ENCODE data around the gene C2orf49.

The C2orf49 gene

GRCh38 chr2:105361102-105361889 is 24.0 kb downstream of the C2orf49 start:
- Histone ChIP-seq H2AFZ (ENCODE audit: low read length) (no peak overlapping the region), H3K4me2 (ENCODE audit: low read depth, low read length) (no peak overlapping the region), H3K79me2 (ENCODE audit: low read length) (no peaks in the 10 kb centered on the region), H3K4me1 (ENCODE audit: low read length) (no peaks in the 10 kb centered on the region), H3K36me3 (replicated peaks; ENCODE audit: insufficient read depth, low read length) (no peaks in the 10 kb centered on the region; the same call in 1 of the 2 replicates), H3K9me3 (replicated peaks; ENCODE audit: insufficient read depth, low read length) (no peaks in the 10 kb centered on the region), H3K9me2 (replicated peaks; ENCODE audit: insufficient read depth, low read length) (no peaks in the 10 kb centered on the region), H3K4me3 (ENCODE audit: low read length) (no peak overlapping the region), H3K9ac (ENCODE audit: low read length) (no peak overlapping the region), H3K27ac (ENCODE audit: low read length) (no peak overlapping the region), H3K27me3 (replicated peaks; ENCODE audit: insufficient read depth, low read length) (no peaks in the 10 kb centered on the region), H3F3A (ENCODE audit: insufficient read depth, low read length) (no peaks in the 10 kb centered on the region), H4K20me1 (ENCODE audit: insufficient read depth, low read length) (no peaks in the 10 kb centered on the region)
- no peak for TF ChIP-seq EZH2phosphoT487 (IDR thresholded peaks at IDR 0.05; ENCODE audit: low read length)
- no peak for TF ChIP-seq EZH2 (optimal IDR thresholded peaks at IDR 0.05; ENCODE audit: low read depth, low read length)
- TF ChIP-seq CTCF (IDR thresholded peaks at IDR 0.05; ENCODE audit: low read length), result no peak
- DNase-seq, result no peak

GRCh38 chr2:105362862-105363591 is 25.7 kb downstream of the C2orf49 start:
- no peaks in the 10 kb centered on the region for H3F3A ChIP-seq (ENCODE audit: insufficient read depth, low read length)
- H2AFZ ChIP-seq (ENCODE audit: low read length), result no peak overlapping the region
- TF ChIP-seq EZH2phosphoT487 (IDR thresholded peaks at IDR 0.05; ENCODE audit: low read length), result no peak
- TF ChIP-seq EZH2 (optimal IDR thresholded peaks at IDR 0.05; ENCODE audit: low read depth, low read length), result no peak
- no peak for TF ChIP-seq CTCF (IDR thresholded peaks at IDR 0.05; ENCODE audit: low read length)
- H3K9ac ChIP-seq (ENCODE audit: low read length), result no peak overlapping the region
- H3K4me3 ChIP-seq (ENCODE audit: low read length), result no peak overlapping the region
- no peak overlapping the region for H3K27ac ChIP-seq (ENCODE audit: low read length)
- no peak overlapping the region for H3K4me2 ChIP-seq (ENCODE audit: low read depth, low read length)
- H3K36me3 ChIP-seq (replicated peaks; ENCODE audit: insufficient read depth, low read length), result no peaks in the 10 kb centered on the region
- H4K20me1 ChIP-seq (ENCODE audit: insufficient read depth, low read length), result no peaks in the 10 kb centered on the region
- H3K27me3 ChIP-seq (replicated peaks; ENCODE audit: insufficient read depth, low read length), result no peaks in the 10 kb centered on the region
- H3K79me2 ChIP-seq (ENCODE audit: low read length), result no peaks in the 10 kb centered on the region
- no peaks in the 10 kb centered on the region for H3K9me2 ChIP-seq (replicated peaks; ENCODE audit: insufficient read depth, low read length)
- no peak for DNase-seq
- no peaks in the 10 kb centered on the region for H3K4me1 ChIP-seq (ENCODE audit: low read length)
- H3K9me3 ChIP-seq (replicated peaks; ENCODE audit: insufficient read depth, low read length), result no peaks in the 10 kb centered on the region

- Histone ChIP-seq H3K9me3 (replicated peaks; ENCODE audit: insufficient read depth, low read length) (no peaks in the 10 kb centered on the region), H3K79me2 (ENCODE audit: low read length) (no peaks in the 10 kb centered on the region), H4K20me1 (ENCODE audit: insufficient read depth, low read length) (no peaks in the 10 kb centered on the region), H3K9me2 (replicated peaks; ENCODE audit: insufficient read depth, low read length) (no peaks in the 10 kb centered on the region), H3K27me3 (replicated peaks; ENCODE audit: insufficient read depth, low read length) (no peaks in the 10 kb centered on the region), H3K9ac (ENCODE audit: low read length) (no peak overlapping the region), H3K36me3 (replicated peaks; ENCODE audit: insufficient read depth, low read length) (no peaks in the 10 kb centered on the region), H3K4me1 (ENCODE audit: low read length) (no peaks in the 10 kb centered on the region), H3F3A (ENCODE audit: insufficient read depth, low read length) (no peaks in the 10 kb centered on the region), H3K4me3 (ENCODE audit: low read length) (no peak overlapping the region), H3K4me2 (ENCODE audit: low read depth, low read length) (no peak overlapping the region), H3K27ac (ENCODE audit: low read length) (no peak overlapping the region), H2AFZ (ENCODE audit: low read length) (no peak overlapping the region)
- TF ChIP-seq EZH2phosphoT487 (IDR thresholded peaks at IDR 0.05; ENCODE audit: low read length) (no peak), CTCF (IDR thresholded peaks at IDR 0.05; ENCODE audit: low read length) (no peak), EZH2 (optimal IDR thresholded peaks at IDR 0.05; ENCODE audit: low read depth, low read length) (no peak)
- DNase-seq, result no peak
These were observed 27.2 kb downstream of the C2orf49 start for GRCh38 chr2:105364436-105365139.

All from MM.1S (cell line).